GM20000 (cell line): ENCODE results near the gene VASN.
"Not testable (repeated sequence)": the region's sequence is repeated elsewhere in the genome, so short reads cannot be mapped to it uniquely, and the experiment has no call there.

Source experiments
- DNase-seq: peaks from one replicate; pipeline ENCODE4 v3.0.0; 2012; ENCODE audit warnings: low spot score
- TF ChIP-seq, protein P1 (sequence below): IDR thresholded peaks from 2 replicates; pipeline ENCODE4 v1.5.1; 2012; ENCODE audit warnings: mild to moderate bottlenecking, control low read depth; ENCODE audit errors: extremely low read depth, missing control alignments

The VASN gene

DNA sequence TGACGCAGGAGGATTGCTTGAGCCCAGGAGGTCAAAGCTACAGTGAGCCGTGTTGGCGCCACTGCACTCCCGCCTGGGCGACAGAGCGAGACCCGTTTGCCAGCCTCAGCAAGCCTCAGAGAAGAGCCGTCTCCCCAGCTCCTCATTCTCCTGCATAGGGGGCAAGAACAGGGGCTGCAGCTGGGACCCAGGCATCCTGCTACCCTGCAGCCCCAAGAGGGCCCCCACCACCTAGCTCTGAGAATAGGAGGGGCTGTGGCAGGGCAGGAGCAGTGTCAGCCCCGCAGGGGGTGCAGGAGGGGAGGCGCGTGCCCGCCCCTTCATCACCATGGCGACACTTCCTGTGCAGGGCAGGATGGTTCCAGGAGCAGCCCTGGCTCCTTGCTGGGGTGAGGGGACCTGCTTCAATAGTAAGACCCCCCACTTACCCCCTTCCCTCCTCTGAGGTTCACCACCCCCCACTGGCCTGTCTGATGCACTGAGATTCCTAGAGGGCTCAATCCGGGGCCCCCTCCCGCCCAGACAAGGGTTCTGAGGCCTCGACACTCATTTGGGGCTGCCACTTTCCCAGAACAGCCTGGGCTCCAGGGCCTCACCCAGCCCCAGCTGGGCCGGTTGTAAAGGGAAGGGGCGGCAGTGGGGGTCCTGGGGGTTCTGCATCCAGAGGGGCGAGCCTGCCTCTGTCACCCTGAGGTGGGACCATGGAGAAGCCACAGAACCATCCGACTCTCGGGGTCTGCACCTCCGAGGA lies 20.2 kb downstream of the VASN start:
- no peak for DNase-seq
- TF ChIP-seq, protein P1, sequence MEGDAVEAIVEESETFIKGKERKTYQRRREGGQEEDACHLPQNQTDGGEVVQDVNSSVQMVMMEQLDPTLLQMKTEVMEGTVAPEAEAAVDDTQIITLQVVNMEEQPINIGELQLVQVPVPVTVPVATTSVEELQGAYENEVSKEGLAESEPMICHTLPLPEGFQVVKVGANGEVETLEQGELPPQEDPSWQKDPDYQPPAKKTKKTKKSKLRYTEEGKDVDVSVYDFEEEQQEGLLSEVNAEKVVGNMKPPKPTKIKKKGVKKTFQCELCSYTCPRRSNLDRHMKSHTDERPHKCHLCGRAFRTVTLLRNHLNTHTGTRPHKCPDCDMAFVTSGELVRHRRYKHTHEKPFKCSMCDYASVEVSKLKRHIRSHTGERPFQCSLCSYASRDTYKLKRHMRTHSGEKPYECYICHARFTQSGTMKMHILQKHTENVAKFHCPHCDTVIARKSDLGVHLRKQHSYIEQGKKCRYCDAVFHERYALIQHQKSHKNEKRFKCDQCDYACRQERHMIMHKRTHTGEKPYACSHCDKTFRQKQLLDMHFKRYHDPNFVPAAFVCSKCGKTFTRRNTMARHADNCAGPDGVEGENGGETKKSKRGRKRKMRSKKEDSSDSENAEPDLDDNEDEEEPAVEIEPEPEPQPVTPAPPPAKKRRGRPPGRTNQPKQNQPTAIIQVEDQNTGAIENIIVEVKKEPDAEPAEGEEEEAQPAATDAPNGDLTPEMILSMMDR = no peak

DNA sequence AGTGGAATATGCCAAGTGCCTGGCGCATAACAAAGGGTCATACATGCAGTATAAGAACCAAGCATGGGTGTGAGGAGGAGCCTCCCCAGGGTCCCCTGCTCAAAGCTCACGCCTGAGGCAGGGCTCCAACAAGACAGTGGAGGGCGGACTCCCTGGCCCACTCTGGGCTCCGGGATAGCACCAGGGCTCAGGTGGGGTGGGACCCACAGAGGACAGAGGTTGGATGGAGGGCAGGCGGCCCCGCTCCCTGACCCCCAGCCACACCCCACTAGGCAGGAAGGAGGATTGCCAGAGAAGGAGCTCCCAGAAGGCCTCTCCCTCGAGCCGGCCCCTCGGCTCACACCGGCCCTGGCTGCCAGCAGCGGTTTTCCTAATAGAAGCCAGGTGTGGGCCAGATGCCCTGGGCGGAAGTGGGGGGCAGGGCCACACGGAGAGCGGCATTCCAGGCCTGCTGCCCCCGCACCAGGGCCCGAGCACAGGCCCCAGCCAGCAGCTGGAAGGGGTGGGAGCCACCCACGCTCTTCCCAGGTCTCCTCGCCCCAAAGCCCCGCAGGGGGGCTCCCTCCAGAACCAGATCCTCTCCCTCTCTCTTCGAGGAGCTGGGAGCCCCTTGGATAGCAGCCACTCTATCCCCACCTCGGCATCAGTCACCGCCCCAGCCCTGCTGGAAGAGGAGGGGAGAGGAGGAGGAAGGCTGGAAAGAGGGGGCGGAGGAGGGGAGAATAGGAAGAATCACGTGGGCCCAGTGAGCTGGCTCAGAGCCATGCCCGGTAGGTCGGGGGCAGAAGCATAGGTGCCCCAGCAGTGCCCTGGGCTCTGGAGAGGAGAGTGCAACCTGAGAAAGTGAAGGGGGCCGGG lies 21.0 kb downstream of the VASN start:
- TF ChIP-seq, protein P1 = no peak
- DNase-seq = no peak

DNA sequence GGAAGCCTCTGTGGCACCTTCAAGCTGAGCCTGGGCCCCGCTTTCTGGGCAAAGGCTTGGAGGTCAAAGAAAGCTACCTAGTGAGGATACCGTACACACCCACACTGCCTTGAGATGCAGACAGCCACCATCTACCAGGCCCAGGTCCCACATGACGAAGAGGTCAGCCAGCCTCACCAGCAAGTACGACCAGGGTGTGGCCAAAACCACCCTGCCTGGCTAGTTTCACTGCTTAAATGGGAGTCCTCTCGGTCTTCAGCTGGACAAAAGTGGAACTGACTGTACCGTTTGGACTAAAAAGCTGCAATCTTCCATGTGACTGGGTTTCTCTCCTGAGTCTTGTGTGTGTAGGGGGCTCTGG lies 21.6 kb downstream of the VASN start:
- TF ChIP-seq, protein P1 = no peak
- no peak for DNase-seq

DNA sequence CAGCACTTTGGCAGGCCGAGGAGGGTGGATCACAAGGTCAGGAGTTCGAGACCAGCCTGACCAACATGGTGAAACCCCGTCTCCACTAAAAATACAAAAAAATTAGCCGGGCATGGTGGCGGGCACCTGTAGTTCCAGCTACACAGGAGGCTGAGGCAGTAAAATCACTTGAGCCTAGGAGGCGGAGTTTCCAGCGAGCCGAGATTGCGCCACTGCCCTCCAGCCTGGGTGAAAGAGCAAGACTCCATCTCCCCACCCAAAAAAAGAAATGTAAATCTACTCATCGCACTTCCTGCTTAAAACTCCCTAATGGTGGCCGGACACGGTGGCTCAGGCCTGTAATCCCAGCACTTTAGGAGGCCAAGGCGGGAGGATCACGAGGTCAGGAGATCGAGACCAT lies 22.2 kb downstream of the VASN start:
- not testable (repeated sequence) for DNase-seq

DNA sequence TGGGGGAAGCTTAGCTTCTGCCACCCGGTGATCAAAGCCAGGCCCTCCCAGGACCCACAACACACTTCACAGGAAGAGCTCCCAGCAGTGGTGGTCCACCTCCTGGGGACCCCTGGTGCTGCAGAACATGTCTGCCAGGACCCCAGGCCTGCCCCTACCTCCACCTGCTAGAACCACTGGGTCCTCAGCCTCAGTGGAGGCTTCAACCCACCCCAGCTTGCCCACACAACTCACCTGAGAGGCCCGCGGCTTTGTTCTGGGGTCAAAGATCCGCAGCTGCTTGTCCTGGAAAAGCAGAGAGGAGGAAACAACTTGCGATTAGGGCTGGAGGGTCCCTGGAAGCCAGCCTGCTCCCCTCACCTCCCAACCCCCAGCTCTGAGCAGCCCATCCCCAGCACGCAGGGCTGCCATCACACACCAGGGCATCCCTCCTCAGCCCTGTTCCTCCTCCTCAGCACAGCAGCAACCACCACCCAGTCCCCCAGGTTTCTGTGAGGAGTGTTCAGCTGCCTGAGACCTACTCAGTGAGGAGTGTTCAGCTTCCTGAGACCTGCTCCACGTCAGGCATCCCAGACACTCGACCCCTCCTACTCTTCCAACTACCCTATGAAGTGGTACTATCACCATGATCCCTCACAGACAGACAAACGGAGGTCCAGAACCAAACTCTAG lies 23.5 kb downstream of the VASN start:
- no peak for DNase-seq

DNA sequence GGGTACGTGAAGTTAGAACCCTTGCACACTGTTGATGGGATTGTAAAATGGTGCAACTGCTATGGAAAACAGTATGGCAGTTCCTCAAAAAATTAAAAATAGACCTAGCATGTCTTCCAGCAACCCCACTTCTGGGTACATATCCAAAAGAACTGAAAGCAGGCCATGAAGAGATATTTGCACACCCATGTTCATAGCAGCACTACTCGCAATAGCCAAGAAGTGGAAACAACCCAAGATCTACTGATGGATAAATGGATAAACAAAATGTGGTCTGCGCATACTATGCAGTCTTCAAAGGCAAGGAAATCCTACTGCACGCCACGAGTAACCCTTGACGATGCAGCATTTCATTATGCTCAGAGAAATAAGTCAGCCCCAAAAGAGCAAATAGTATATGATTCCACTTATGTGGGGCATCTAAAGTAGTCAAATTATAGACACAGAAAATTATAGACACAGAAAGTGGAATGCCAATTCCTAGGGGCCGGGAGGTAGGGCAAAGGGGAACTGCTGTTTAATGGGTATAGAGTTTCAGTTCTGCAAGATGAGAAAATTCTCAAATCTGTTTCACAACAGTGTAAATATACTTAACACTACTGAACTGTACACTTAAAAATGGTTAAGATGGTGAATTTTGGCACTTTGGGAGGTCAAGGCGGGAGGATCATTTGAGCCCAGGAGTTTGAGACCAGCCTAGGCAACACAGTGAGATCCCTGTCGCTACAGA lies 27.5 kb downstream of the VASN start:
- TF ChIP-seq, protein P1 = no peak
- DNase-seq = no peak

More for the DNA sequence above, 23.5 kb downstream of the VASN start:
- TF ChIP-seq, protein P1 = no peak

DNA sequence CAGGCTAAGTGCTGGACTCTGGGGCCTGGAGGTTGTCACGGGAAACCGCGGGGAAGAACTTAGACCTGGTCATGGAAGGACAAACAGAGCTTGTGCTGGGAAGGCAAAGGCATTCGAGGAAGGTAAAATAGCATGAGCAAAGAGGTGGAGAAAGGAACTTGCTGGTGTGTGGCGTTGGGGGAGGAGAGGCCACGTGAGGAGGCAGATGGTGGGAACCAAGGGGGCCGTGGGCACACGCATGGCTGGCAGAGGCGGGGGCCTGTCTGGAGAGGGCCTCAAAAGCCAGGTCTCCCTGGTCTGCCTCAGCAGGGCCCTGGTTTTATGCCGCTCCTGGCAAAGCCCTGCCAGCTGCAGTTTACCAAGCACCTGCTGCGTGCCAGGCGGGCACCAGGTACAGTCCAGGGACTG lies 29.4 kb downstream of the VASN start:
- TF ChIP-seq, protein P1 = no peak
- DNase-seq = no peak
